Stomach (tissue), 9 donors: ENCODE data around the gene ARID2. TPM values are rescaled to one million over a fixed set of nuclear protein-coding genes. Genes with fewer than 3 reads are reported as not detected.

Source experiments
- DNase-seq, 2 donors: peaks; one replicate each; pipeline versions ENCODE4 v3.0.0 to v3.0.0-alpha.2; 2013 to 2019
- H3K27ac ChIP-seq, 5 donors: fragments of 200-600 bp in 4 of 5; sonication (generic) in 4 of 5; one replicate each; pipeline ENCODE4 v1.5.1; 2013 to 2019; ENCODE audit warnings: mild to moderate bottlenecking in 1 of 5, moderate library complexity in 1 of 5
- H3K27me3 ChIP-seq, 3 donors: fragments of 200-600 bp; sonication (generic); one replicate each; pipeline ENCODE4 v1.5.1; 2017 to 2019; ENCODE audit warnings: mixed run types in 1 of 3
- H3K36me3 ChIP-seq, 4 donors: fragments of 200-600 bp; sonication (generic); 1 replicate in 3 of 4; 2 replicates in 1 of 4; pipeline ENCODE4 v1.5.1; 2016 to 2019
- H3K4me1 ChIP-seq, 4 donors: fragments of 200-600 bp; sonication (generic); one replicate each; pipeline ENCODE4 v1.5.1; 2016 to 2019
- H3K4me3 ChIP-seq, 4 donors: fragments of 200-600 bp; sonication (generic) in 3 of 4; one replicate each; pipeline ENCODE4 v1.5.1; 2016 to 2019; ENCODE audit warnings: mild to moderate bottlenecking in 1 of 4
- H3K9me3 ChIP-seq, 4 donors: fragments of 200-600 bp; sonication (generic); one replicate each; pipeline ENCODE4 v1.5.1; 2016 to 2019
- EP300 ChIP-seq: sonication (generic); formaldehyde crosslinking; IDR thresholded peaks from one replicate; pipeline ENCODE4 v1.6.1; 2017; ENCODE audit warnings: antibody characterized with exemption
- POLR2A ChIP-seq, 4 donors: fragments of 450-650 bp; IDR thresholded peaks; one replicate each; pipeline ENCODE4 v1.6.1; 2016; ENCODE audit warnings: antibody characterized with exemption in 4 of 4, control low read depth in 2 of 4, mild to moderate bottlenecking in 1 of 4, moderate library complexity in 1 of 4
- POLR2AphosphoS5 ChIP-seq, 3 donors: sonication (generic); formaldehyde crosslinking; IDR thresholded peaks; one replicate each; pipeline ENCODE4 v1.6.1; 2016; ENCODE audit warnings: antibody characterized with exemption in 3 of 3
- WGBS, 5 donors: extraction: QIAGEN DNeasy Blood & Tissue Kit in 3 of 5; methylation state at CpG; one replicate each; pipeline versions ENCODE4 v1.1.5 to v1.1.7; 2013 to 2018; 5-methylcytosine and 5-hydroxymethylcytosine counted together
- intact Hi-C: fragments of 100-400 bp; cut with DNase I; formaldehyde crosslinking; loops from one replicate; pipeline ENCODE4 v1.15.1; 2023; ENCODE audit warnings: low total_unique reads
- polyA plus RNA-seq, 3 donors: library from polyadenylated mRNA; stranded (reverse); fragments of 200-250 nt; gene quantifications; one replicate each; pipeline ENCODE4 v1.2.3, GENCODE V29; 2013
- total RNA-seq, 5 donors: library from RNA; depleted of rRNA; stranded (reverse); fragments of >200 nt; gene quantifications; one replicate each; pipeline versions ENCODE4 v1.1.0 to v1.2.3, GENCODE V29; 2014 to 2016
- TF ChIP-seq, protein P1 (sequence below), 7 experiments: fragments of 450-650 bp in 4 of 7; fragments of 200-600 bp in 3 of 7; sonication (generic) in 3 of 7; IDR thresholded peaks; one replicate each; pipeline ENCODE4 v1.5.1; 2016 to 2019; ENCODE audit warnings: antibody characterized with exemption in 7 of 7, control low read depth in 2 of 7, mild to moderate bottlenecking in 1 of 7
- donor health status: healthy with polysubstance abuse.
- donor health status: Bipolar disorder and iron deficiency.
- donor health status: healthy.

ARID2 gene
- total and polyA plus RNA-seq, 8 donors: 2.6 to 80.4 (median 13.6) TPM

DNA sequence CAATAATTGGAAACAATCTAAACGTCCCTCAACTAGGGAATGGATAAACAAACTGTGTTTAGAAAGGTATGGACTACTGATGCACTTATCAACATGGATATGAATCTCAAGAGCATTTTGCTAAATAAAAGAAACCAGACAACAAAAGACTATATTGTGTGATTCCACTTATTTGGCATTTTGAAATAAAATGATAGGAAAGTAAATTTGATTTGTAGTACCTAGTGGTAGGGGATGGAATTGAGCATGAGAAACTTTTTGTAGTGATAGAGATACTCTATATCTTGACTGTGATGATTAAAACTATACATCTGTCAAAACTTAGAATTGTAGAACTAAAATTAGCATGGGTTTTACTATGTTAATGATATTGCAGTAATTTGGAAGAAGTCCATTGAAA lies 87.1 kb downstream of the ARID2 start:
- TF ChIP-seq POLR2AphosphoS5 (IDR thresholded peaks at IDR 0.05) (no peak), POLR2A (IDR thresholded peaks at IDR 0.05) (no peak), EP300 (no peak)
- TF ChIP-seq, protein P1, sequence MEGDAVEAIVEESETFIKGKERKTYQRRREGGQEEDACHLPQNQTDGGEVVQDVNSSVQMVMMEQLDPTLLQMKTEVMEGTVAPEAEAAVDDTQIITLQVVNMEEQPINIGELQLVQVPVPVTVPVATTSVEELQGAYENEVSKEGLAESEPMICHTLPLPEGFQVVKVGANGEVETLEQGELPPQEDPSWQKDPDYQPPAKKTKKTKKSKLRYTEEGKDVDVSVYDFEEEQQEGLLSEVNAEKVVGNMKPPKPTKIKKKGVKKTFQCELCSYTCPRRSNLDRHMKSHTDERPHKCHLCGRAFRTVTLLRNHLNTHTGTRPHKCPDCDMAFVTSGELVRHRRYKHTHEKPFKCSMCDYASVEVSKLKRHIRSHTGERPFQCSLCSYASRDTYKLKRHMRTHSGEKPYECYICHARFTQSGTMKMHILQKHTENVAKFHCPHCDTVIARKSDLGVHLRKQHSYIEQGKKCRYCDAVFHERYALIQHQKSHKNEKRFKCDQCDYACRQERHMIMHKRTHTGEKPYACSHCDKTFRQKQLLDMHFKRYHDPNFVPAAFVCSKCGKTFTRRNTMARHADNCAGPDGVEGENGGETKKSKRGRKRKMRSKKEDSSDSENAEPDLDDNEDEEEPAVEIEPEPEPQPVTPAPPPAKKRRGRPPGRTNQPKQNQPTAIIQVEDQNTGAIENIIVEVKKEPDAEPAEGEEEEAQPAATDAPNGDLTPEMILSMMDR (IDR thresholded peaks at IDR 0.05): no peak

DNA sequence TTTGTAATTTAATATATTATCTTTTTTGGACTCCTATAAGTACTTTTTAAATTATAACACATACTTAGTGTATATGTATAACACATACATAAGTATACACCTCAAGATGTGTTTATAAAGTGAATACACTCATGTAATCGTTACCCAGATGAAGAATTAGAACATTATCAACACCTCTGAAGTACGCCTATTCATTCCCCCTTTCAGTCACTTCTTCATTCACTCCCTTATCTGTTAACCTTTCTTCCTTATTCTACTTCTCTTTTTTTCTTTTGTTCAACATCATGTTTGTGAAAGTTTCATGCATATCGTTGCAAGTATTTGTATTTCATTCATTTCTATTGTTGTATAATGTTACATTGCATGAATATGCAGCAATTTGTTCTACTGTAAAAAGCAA lies 98.5 kb downstream of the ARID2 start:
- H3K27ac ChIP-seq: no peak overlapping the region
- 67 to 78% (median 75%) methylated on average over 3 of the region's 3 CpGs for WGBS, 5 donors
- TF ChIP-seq EP300 (no peak), POLR2AphosphoS5 (IDR thresholded peaks at IDR 0.05) (no peak), POLR2A (IDR thresholded peaks at IDR 0.05) (no peak)
- TF ChIP-seq, protein P1 (IDR thresholded peaks at IDR 0.05): no peak
- no peaks in the 10 kb centered on the region for H3K9me3 ChIP-seq
- H3K27me3 ChIP-seq: no peaks in the 10 kb centered on the region
- DNase-seq: no peak
- H3K4me3 ChIP-seq: no peak overlapping the region
- peaks cover under 1 to 23% (median 18%) of the 10 kb centered on the region in 4 donors for H3K36me3 ChIP-seq
- no peaks in the 10 kb centered on the region for H3K4me1 ChIP-seq
- intact Hi-C loops: no loop called here

More for the DNA sequence above, 87.1 kb downstream of the ARID2 start:
- Histone ChIP-seq H3K36me3 (peaks cover 0 to 27% (median 19%) of the 10 kb centered on the region in 4 donors), H3K27me3 (no peaks in the 10 kb centered on the region), H3K4me3 (no peak overlapping the region), H3K4me1 (no peaks in the 10 kb centered on the region), H3K9me3 (no peaks in the 10 kb centered on the region), H3K27ac (no peak overlapping the region)
- DNase-seq: no peak
- intact Hi-C loops: no loop called here
- WGBS, 5 donors: 55 to 72% (median 71%) methylated on average over 1 of the region's 1 CpG

DNA sequence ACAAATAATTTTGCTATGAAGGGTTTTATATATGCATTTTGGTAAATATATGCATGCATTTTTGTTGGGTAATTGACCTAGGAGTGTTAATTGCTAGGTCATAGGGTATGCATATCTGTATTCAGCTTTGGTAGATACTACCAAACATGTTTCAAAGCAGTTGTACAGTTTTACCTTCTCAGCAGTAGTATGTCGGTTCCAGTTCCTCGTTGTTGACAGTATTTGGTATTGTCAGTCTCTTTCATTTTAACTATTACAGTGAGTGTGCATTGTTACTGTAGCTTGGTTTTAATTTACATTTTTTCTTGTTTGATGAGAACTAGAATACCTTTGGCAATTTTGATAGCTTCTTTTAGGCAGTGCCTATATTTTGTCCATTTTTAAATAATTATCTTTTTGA lies 98.9 kb downstream of the ARID2 start:
- intact Hi-C loops: no loop called here
- WGBS, 5 donors: 60 to 83% (median 76%) methylated on average over 2 of the region's 2 CpGs
- TF ChIP-seq POLR2AphosphoS5 (IDR thresholded peaks at IDR 0.05): no peak
- TF ChIP-seq, protein P1 (IDR thresholded peaks at IDR 0.05): no peak
- TF ChIP-seq POLR2A (IDR thresholded peaks at IDR 0.05): no peak
- TF ChIP-seq EP300: no peak
- Histone ChIP-seq H3K27me3 (no peaks in the 10 kb centered on the region), H3K9me3 (no peaks in the 10 kb centered on the region), H3K36me3 (peaks cover 0 to 19% (median 15%) of the 10 kb centered on the region in 4 donors), H3K27ac (no peak overlapping the region), H3K4me1 (no peaks in the 10 kb centered on the region), H3K4me3 (no peak overlapping the region)
- no peak for DNase-seq

DNA sequence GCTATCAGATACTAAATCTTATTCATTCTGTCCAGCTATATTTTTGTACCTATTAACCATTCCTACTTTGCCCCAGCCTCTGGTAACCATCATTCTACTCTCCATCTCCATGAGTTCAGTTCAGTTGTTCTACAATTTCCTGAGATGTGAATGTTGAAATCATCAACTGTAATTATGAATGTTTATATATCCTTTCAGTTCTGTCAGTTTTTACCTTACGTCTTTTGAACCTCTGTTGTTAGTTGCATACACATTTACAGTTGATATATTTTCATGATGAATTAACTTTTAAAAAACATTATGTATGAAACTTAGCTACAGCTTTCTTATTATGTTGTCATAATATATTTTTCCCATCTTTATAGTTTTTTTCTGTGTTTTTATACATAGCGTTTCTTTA lies 102.1 kb downstream of the ARID2 start:
- intact Hi-C loops: no loop called here
- Histone ChIP-seq H3K27ac (no peak overlapping the region), H3K36me3 (peaks cover 2 to 14% (median 8%) of the 10 kb centered on the region in 4 donors), H3K4me3 (no peak overlapping the region), H3K9me3 (no peaks in the 10 kb centered on the region), H3K4me1 (no peaks in the 10 kb centered on the region), H3K27me3 (no peaks in the 10 kb centered on the region)
- no peak for DNase-seq
- TF ChIP-seq EP300 (no peak), POLR2AphosphoS5 (IDR thresholded peaks at IDR 0.05) (no peak), POLR2A (IDR thresholded peaks at IDR 0.05) (no peak)
- TF ChIP-seq, protein P1 (IDR thresholded peaks at IDR 0.05): no peak
- WGBS, 5 donors: 94 to 100% (median 97%) methylated on average over 2 of the region's 2 CpGs
